ENCODE data around the gene SLC5A3.

SLC5A3 gene

GRCh38 chr21:34105947-34106541, 32.7 kb downstream of the SLC5A3 start:
- no peak for DNase-seq

GRCh38 chr21:34107606-34108005, 34.2 kb downstream of the SLC5A3 start:
- DNase-seq: no peak

DNA sequence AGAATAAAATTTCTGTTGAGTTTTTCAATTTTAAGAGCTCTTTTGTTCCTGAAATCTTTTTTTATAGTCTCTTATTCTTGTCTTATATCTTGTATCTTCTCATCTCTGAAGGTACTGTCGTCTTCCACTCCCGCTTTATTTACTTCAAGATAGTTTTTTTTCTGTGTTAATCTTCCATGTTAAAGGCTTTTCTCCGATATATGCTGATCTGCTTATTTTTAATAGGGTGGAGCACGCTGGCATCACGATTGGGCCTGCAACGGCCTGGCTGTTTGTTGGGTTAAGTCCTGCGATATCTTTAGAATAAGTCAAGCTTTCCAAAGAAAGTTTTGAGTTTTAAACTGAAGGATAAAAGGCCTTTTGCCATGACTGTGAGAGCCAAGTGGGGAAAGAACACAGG, 35.7 kb downstream of the SLC5A3 start:
- DNase-seq: no peak

GRCh38 chr21:34110594-34111202, 37.3 kb downstream of the SLC5A3 start:
- DNase-seq: no peak

GRCh38 chr21:34112316-34113033, 39.1 kb downstream of the SLC5A3 start:
- DNase-seq: no peak

DNA sequence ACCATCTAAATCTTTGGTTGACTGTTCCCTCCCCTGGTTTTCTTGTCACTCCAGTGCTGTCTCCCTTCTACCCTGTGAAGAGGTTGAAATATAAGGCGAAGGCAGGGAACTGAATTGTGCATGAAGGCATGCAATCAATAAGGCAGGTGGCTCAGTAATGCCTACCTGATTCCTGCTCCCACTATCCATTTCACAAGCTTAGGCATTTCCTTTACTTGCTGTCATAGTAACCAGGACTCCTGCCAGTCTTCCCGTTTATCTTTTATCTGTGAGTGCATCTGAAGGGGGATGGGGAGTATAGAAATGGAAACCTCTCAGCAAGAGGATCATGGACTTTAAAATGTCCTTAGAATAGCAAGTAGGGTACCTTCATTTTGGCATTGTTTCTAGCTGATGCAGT, 40.5 kb downstream of the SLC5A3 start:
- DNase-seq: no peak

DNA sequence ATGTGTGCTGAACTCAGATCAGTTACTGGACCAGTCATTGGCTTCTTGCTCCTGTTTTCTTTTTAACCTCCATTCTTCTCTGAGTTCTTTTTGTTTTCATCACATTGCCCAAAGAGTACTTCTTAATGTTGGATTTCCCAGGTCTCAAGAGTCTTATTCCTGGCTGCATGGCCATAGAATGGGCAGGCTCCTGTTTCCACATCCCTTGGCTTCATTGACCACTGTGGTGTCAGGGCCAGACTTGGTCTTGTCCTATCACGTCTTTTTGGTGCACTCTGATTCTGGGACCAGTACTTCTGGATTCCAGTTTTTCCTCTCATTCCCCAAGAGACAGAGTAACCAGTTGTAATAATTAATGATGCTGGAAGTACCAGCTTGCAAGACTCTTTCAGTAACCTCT, 41.8 kb downstream of the SLC5A3 start:
- no peak for DNase-seq

GRCh38 chr21:34116569-34116968, 43.2 kb downstream of the SLC5A3 start:
- DNase-seq: no peak

DNA sequence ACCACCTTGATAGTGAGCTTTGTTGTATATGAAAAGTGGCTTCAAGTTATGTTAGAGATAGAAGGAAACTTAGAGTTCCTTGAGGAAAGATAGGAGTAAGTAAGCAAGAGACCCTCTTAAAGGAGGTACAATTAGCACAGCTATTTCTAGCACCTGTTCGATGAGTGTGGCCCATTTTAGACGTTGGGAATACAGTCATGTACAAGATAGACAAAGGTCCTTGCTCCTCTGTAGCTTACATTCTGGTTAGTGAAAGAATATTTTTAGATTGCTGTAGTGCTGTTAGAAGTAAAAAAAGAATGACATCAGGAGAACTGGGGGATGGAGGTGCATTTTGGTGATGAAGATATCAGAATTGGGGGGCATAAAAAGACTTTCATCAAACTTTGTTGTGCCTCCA, 47.5 kb downstream of the SLC5A3 start:
- no peak for DNase-seq

DNA sequence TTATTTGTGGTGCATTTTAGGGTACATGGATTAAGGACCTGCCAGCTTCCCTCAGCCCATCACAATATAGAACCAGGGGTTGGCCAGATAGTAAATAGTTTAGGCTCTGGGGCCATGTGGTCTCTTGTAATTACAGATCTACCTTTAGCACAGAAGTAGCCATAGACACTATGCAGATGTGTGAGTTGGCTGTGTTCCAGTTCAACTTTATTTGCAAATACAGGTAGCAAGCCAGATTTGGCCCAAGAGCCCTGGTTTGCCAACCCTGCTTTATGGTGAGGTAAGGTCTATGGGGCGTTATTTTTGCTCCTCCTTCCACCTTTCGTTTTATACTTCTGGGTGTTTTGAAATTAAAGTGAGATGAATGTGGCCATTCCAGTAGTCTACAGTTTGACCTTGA, 48.7 kb downstream of the SLC5A3 start:
- DNase-seq: no peak

Measured in activated naive CD4-positive, alpha-beta T cell treated with anti-CD3 and anti-CD28 coated beads, Interleukin-2, amount 50 U/mL, for 16 hours (primary cell).